GM21723 (cell line): Measurements from ENCODE around the gene GRB7.
"Not testable (repeated sequence)": the region's sequence is repeated elsewhere in the genome, so short reads cannot be mapped to it uniquely, and the experiment has no call there.

Experiments
- ATAC-seq: cut with Tn5 transposase; IDR thresholded peaks from one replicate; pipeline ENCODE4 v1.9.1; 2021; ENCODE audit warnings: mild to moderate bottlenecking, moderate library complexity; ENCODE audit not compliant: unreplicated experiment

The GRB7 gene

DNA sequence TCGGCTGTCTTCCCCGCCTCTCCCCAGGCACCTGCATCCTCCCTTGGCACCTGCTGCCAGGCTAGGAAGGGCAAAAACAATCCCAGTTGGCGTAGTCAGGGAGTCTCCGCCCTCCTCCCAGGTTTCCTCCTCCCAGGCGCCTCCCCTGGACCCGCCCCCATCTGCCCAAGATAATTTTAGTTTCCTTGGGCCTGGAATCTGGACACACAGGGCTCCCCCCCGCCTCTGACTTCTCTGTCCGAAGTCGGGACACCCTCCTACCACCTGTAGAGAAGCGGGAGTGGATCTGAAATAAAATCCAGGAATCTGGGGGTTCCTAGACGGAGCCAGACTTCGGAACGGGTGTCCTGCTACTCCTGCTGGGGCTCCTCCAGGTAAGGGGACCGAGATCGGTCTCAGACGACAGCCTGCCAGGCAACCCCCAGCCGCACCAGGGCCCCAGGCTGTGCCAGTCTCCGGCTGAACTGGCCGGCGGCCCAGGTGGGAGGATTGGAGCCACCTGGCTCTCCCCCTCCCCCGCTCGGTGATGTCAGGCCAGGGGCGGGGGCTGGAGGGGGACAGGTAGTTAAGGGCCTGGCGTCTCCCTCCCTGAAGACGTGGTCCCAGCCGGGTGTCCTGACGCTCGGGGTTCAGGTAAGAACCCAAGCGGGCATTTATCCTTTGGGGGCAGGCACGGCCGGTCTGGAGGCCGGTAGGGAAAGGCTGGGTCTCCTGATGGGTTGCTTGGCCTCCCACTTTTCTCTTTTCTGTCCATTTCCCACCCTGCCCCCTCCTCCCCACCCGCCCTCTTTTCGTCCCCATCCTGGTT, at the start of gene GRB7:
TSS of gene GRB7 (plus strand) at position 179 of the 808 bp plus-strand sequence. CDS start 4,364 bp downstream, outside the sequence.
- no peak for ATAC-seq

DNA sequence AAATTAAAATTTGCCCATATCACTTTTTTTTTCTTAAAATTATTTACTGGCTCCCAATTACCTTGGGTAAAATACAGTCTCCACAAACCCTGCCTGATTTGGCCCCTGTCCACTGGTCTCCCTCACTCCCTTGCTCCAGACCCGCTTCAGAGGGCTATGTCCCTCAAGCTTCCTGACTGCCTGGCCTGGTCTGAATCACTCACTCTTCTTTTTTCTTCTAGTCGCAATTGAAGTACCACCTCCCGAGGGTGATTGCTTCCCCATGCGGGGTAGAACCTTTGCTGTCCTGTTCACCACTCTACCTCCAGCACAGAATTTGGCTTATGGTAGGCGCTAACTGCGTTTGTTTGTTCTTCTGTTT, 49.3 kb upstream of the GRB7 start:
- no peak for ATAC-seq

DNA sequence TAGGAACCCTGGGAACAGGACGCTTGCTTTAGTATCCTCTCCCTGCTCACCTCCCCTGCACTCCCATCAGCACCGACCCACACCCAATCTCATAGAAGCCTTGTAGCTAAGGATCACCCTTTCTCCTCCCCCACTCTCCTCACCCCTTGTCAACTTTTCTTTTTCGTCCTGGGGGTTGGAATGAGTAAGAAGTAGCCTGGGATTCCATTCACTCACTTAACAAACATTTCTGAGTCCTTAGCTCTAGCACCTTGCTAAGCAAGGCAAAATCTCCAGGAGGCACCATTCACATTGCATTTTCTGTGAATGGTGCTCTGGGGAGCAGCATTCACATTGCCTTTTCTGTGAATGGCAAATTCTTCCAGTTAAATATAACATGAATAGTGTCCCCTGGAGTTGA, 48.8 kb upstream of the GRB7 start:
- ATAC-seq = no peak

DNA sequence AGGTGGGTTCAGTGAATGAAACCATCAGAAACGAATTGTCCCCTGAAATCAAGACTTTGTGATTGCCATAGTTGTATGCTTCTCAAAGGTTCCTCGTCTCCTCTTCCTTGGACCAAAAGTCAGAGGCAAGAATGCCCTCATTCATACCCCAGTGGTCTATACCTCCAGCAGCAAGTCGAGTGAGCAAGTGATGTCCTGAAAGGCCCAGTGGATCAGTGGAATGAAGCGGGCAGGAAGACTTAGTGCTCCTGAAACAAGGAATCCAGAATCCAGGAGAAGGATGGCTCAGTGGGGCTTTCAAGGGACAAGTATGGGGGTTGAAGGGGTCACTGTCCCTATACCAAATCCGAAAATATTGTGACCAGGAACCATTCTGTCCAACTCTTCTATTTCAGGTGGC, 43.1 kb upstream of the GRB7 start:
- no peak for ATAC-seq

DNA sequence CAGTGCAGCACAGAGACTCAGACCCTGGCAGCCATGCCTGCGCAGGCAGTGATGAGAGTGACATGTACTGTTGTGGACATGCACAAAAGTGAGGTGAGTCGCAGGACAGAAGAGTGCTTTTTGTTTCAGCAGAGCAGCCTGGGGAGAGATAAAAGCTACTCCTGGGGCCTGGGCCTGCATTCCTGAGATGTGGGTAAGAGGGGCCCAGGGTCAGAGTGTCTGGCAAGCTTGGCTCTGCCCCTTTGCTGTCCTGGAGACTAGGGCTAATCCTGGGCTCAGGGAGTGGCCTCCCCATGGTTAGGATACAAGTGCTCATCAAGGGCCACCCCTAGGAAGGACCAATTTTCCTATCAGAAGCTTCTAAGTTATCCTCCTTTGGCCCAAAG, 42.7 kb upstream of the GRB7 start:
- ATAC-seq = no peak

DNA sequence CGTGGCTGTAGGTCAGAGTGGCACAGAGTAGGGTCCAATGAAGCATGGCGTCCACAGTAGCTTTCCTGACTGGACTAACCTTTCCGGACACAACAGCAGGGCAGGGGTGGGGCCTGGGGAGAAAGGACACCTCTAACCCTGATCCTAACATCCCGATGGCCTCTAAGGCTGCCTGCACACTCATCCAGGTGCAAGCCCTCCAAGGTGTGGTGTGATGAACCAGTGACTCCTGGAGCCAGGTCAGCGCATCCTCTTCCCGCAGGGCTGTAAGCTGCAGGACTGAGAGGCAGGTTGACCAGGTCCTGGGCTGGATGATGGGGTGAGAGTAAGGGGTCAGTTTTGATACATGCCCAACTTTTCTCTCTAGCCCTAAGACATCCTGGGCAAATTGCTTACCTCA, 41.0 kb upstream of the GRB7 start:
- no peak for ATAC-seq

DNA sequence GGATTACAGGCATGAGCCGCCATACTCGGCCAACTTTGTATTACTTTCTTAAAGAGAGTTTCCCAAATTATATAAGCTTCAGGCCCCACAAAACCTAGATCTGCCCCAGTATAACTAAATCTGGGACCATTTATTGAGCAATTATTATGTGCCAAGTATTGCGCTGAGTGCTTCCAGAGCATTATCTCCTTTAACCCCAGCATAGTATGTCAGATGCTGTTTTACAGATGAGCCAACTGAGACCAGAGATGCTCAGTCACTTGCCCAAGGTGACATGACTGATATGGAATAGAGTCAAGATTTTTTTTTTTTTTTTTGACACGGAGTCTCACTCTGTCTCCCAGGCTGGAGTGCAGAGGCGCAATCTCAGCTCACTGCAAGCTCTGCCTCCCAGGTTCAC, 39.8 kb upstream of the GRB7 start:
- no peak for ATAC-seq

DNA sequence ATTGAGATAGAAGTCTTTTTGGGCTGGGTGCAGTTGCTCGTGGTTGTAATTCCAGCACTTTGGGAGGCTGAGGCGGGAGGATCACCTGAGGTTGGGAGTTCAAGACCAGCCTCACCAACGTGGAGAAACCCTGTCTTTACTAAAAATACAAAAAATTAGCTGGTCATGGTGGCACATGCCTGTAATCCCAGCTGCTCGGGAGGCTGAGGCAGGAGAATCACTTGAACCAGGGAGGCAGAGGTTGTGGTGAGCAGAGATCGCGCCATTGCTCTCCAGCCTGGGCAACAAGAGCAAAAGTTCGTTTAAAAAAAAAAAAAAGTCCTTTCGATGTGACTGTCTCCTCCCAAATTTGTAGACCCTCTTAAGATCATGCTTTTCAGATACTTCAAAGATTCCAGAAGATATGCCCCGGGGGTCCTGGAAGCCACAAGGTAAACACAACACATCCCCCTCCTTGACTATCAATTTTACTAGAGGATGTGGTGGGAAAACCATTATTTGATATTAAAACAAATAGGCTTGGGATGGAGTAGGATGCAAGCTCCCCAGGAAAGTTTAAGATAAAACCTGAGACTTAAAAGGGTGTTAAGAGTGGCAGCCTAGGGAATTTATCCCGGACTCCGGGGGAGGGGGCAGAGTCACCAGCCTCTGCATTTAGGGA, 38.5 kb upstream of the GRB7 start:
- ATAC-seq = not testable (repeated sequence)

DNA sequence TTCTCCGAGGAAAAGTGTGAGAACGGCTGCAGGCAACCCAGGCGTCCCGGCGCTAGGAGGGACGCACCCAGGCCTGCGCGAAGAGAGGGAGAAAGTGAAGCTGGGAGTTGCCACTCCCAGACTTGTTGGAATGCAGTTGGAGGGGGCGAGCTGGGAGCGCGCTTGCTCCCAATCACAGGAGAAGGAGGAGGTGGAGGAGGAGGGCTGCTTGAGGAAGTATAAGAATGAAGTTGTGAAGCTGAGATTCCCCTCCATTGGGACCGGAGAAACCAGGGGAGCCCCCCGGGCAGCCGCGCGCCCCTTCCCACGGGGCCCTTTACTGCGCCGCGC, 38.0 kb upstream of the GRB7 start, which contains the start of gene ERBB2:
TSS of gene ERBB2 (plus strand) at position 247 of the 330 bp plus-strand sequence. CDS start 175 bp downstream, outside the sequence.
- ATAC-seq = no peak

DNA sequence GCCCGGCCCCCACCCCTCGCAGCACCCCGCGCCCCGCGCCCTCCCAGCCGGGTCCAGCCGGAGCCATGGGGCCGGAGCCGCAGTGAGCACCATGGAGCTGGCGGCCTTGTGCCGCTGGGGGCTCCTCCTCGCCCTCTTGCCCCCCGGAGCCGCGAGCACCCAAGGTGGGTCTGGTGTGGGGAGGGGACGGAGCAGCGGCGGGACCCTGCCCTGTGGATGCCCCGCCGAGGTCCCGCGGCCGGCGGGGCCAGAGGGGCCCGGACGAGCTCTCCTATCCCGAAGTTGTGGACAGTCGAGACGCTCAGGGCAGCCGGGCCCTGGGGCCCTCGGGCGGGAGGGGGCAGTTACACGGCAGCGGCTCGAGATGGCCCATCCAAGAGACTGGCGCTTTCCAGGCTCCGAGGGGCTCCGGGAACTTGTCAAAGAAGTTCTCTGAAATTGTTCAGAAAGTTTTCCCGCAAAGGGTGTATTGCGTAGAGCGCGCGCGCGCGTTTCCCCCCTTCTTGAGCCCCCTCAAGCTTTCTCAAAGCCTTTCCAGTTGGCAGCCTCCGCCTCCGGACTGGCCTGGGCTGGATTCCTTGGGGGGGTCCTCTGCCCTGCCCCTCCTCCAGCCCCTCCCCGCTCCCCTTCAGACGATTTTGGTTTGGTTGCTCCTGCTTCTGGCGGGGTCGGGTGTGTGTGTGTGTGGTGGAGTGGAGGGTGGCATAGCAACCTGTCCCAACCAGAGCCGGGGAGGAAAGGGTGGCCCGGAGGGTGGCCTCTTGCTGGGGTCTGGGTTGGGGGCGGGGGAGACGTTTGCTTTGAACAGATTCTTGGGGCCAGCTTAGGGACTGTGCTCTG, 37.4 kb upstream of the GRB7 start:
- no peak for ATAC-seq

DNA sequence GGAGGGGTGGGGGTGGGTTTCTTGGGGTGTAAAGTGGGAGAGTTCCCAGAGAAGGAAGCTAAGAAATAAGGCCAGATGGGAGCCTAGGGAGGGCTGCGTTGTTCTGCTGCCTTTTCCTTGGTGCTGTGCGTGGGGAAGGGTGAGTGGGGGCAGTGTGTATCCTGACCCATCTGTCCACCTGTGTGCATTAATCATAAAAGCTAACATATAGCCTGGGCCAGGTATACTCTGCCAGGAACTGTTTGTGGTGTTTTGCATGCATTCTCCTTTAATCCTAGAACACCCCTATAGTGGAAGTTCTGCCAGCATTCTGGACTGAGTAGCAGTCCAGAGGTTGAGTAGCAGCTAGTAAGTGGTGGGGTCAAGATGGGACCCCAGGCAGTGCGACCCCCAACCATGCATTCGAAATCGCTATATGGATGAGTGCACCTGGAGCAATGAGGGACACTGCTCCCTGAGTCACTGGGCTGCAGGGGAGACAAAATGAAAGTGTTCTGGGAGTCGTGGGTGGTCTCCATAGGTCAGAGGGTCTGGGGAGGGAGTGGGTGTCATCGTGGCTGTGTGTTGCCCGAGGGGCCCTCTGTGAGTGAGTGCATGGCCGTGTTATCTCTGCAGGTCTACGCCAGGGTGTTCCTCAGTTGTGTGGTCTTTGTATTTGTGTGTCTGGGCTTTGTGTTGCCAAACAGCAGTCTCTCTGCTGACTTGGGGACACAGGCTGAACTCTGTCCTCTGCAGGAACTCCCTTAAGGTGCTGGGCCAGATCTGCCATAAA, 36.5 kb upstream of the GRB7 start:
- ATAC-seq = no peak

DNA sequence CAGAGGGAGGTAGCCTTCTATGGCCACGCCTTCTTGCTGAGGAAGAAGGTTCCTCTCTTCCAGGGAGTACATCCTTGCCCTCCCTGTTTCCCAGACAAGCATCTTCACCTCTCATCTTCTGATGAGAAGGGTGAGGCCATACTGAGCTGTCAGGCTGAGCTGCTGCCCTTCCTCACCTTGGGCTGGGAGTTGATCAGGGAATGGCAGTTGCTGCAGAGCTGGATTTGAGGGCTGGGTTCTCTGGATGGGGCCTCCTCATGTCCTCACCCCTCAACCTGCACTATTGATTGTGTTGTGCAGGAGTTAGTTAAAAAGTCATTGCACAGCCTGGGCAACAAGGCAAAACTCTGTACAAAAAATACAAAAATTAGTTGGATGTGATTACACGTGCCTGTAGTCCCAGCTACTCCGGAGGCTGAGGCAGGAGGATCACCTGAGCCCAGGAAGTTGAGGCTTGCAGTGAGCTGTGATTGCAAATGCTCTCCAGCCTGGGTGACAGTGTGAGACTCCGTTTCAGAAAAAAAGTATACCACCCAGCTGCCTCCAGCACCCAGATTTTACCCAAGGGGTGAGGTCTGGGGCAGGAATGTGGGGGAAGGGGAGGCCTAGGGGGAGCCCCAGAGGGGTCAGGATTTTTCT, 35.8 kb upstream of the GRB7 start:
- ATAC-seq = no peak

DNA sequence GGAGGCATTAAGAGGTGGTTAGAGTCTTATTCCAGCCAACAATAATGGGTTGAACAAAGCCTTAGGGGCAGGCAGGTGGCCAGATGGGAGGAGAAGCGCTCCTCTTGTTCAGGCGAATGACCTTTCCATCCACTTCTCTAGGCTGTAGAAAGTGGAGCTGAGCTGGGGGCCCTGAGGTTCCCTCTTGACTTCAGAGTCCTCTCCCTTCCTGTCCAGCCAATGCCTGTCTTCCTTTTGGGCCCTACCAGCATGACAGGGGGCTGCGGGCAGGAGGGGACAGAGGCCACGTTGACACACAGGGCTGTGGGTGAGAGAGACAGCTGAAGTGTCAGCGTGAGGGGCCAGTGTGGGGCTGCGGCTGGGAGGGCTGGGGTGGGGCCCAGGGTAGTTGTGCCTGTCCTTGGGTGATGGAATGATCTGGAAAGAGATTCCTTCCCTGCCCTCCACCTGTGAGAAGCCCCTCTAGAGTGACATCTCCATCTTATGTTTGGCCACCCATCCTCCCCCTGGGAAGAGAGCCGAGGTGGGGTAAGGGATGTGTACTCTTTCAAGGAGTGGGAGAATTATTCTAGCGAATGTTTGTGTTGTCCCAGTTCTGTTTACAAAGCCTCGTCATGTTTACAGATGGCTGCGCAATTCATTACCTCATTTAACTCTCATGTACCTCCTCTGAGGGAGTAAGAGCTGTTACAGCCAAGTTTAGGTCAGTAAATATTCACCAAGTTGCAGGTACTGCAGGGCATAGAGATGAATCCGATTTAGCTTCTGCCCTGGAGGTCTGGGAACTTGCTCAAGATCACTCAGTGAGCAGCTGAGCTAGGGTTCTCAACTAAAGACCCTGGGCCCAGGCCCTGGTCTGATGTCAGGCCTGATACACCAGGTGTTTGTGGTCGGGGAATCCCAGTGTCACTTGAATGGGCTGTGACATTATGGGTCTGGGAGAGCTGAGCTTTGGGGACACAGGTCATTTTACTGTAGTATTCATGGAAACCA, 34.5 kb upstream of the GRB7 start:
- no peak for ATAC-seq

DNA sequence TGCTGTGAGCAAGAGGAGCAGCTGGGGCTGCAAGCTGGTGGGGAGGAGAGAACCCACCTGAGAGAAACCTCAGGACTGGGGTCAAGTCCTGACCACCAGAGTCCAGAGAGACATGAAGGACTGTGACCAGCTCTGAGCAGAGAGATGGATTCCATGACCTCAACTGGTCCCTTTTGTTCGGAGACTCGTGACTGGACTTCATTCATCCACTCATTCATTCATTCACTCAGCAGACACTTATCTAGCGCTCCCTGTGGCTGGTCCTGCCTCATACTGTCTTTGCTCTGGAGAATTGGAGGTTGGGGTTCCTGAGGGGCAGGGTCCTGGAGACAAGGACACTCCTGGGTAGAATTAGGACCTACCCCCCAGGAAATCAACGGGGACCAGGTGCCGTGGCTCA, 33.8 kb upstream of the GRB7 start:
- no peak for ATAC-seq

DNA sequence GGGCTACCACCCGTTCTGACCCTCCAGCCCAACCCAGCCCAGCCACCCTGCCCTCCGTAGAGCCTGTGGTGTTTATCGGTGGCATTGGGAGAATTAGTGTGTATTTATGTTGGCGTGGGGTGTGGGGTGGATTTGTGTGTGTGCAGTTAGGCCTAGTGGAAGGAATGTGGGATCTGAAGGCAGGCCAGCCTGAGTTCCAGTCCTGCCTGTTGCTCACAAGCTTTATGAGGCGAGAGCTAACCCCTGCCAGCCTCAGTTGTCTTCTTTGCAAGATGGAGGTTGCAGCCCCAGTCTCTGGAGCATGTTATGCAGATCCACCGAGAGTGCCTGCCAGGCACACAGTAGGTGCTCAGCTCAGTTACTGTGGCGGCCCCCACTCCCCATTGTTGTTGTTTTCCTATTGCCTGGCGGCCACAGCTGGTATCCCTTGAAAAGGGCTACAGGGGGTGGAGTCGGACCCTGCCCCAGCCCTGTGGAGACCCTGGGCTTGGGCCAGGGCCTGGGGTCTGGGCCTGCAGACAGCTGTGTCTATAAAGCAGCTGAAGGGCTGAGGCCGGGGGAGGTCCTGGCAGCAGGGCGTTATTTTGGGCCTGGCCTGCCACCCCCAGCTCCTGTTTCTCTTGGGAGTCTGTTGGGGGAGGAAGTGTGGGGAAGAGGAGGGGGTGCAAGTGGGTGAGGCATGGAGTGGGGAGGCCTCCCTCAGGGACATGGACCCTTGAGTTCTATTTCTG, 32.8 kb upstream of the GRB7 start:
- no peak for ATAC-seq

DNA sequence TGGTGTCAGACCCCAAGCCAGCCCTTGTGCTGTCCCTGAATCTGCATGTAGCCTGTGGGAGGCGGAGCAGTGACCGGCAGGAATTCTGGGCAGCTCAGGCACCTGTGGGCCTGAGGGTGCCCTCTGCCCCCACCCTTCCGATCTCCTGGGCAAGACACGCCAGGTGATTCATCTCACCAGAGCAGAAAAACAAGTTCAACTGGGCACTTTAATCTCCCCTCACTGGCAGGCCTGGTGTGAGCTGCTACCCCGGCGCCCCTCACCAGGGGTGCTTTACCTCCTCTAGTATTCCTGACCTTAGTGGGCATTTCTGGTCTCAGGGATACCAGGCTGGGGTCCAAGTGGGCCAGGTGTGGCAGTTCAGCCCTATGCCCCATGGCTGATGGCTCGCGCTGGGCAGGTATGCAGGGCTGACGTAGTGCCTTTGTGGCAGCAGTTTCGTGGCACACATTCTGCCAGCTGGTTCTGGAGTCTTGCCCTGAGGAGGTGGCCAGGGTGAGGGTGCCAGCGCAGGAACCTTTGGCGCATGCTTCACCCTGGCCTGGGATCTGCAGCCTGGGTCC, 31.9 kb upstream of the GRB7 start:
- no peak for ATAC-seq

DNA sequence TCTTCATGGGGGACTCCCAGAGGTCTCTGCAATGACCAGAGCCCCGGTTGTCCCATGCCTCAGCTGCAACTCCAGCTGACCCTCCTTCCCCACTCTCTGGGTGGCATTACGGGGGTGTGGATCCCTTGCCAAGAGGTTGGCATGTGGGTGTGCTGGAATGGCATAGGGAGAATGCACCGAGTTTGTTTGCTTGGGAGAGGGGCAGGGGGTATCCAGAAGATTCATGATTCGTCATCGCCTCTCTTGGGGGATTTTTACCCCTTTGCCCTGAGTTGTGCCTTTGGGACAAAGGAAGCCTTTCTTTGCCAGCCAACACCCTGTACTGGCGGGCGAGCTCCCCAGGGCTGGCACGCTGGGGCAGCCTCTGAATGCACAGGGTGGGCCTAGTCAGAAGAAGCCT, 31.4 kb upstream of the GRB7 start:
- ATAC-seq = no peak

DNA sequence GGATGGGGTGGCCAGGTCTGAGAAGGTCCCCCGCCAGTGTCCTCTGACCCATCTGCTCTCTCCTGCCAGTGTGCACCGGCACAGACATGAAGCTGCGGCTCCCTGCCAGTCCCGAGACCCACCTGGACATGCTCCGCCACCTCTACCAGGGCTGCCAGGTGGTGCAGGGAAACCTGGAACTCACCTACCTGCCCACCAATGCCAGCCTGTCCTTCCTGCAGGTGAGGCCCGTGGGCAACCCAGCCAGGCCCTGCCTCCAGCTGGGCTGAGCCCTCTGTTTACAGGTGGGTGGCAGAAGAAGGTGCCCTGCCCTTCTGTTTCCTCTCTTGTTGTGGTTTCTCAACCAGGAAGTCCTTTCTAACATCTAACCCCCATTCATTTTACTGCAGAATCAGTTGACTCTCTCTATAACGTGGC, 30.8 kb upstream of the GRB7 start:
- ATAC-seq = no peak
